ENCODE results near the gene MLLT1. TPM values are rescaled to one million over a fixed set of nuclear protein-coding genes. Genes with fewer than 3 reads are reported as not detected.

MLLT1 gene
- total RNA-seq, 4 donors from 2014 or later = 13.9 to 37.7 (median 24.4) TPM

- Histone ChIP-seq H3K36me3 (no peaks in the 10 kb centered on the region), H3K27ac (no peak overlapping the region), H3K4me3 (no peak overlapping the region), H3K9me3 (no peaks in the 10 kb centered on the region), H3K4me1 (peaks cover 11 to 13% of the 10 kb centered on the region in 2 donors), H3K27me3 (no peaks in the 10 kb centered on the region)
- intact Hi-C loops (cut with DNase I; ENCODE audit: low total_unique reads) = loop anchor here (5.0 kb wide), 2 partner anchors 176 to 219 kb away; partner anchors contain the start of genes ALKBH7 and RANBP3
- in situ Hi-C loops (cut with MboI; ENCODE audit: low sequenced_read_pairs in 4 of 4) = no loop called here
- TF ChIP-seq POLR2A (IDR thresholded peaks at IDR 0.05) = no peak
- TF ChIP-seq CTCF (IDR thresholded peaks at IDR 0.05 in 4 of 5, conservative IDR thresholded peaks at IDR 0.05 in 1 of 5) = no peak
- no peak for DNase-seq
- no peak for ATAC-seq
Measured at GRCh38 chr19:6196361-6196760, 83.4 kb downstream of the MLLT1 start.

GRCh38 chr19:6188811-6189210 lies 91.0 kb downstream of the MLLT1 start:
- DNase-seq (no peak), ATAC-seq (no peak)
- Histone ChIP-seq H3K4me3 (no peak overlapping the region), H3K9me3 (no peaks in the 10 kb centered on the region), H3K36me3 (no peaks in the 10 kb centered on the region), H3K27me3 (no peaks in the 10 kb centered on the region), H3K27ac (no peak overlapping the region), H3K4me1 (no peaks in the 10 kb centered on the region)
- intact Hi-C loops (cut with DNase I; ENCODE audit: low total_unique reads) = no loop called here
- in situ Hi-C loops (cut with MboI; ENCODE audit: low sequenced_read_pairs in 4 of 4) = no loop called here
- TF ChIP-seq POLR2A (IDR thresholded peaks at IDR 0.05) = no peak
- TF ChIP-seq CTCF (IDR thresholded peaks at IDR 0.05 in 4 of 5, conservative IDR thresholded peaks at IDR 0.05 in 1 of 5) = no peak

DNA sequence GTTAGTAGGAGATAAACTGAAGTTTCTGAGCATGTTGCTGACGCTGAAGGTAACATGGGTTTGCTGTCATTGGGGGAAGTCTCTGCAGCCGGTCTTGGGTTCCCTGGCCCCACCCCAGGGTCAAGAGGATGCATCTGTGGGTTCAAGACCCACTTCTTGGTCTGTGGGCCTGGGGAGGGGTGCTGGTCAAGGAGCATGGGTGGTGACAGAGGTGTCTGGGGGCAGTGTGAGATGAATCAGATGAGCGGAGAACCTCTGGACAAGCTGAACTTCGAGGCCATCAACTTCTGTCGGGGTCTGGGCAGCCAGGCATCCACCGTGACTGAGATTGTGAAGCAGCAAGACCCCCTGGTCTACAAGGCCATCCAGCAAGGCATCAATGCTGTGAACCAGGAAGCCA lies 92.4 kb downstream of the MLLT1 start:
- TF ChIP-seq POLR2A (IDR thresholded peaks at IDR 0.05) = no peak
- no peak for TF ChIP-seq CTCF (IDR thresholded peaks at IDR 0.05 in 4 of 5, conservative IDR thresholded peaks at IDR 0.05 in 1 of 5)
- in situ Hi-C loops (cut with MboI; ENCODE audit: low sequenced_read_pairs in 4 of 4) = no loop called here
- H3K27ac ChIP-seq = no peak overlapping the region
- no peaks in the 10 kb centered on the region for H3K9me3 ChIP-seq
- peaks cover 5 to 7% (median 6%) of the 10 kb centered on the region in 3 donors for H3K27me3 ChIP-seq
- no peaks in the 10 kb centered on the region for H3K4me1 ChIP-seq
- H3K4me3 ChIP-seq = no peak overlapping the region
- intact Hi-C loops (cut with DNase I; ENCODE audit: low total_unique reads) = no loop called here
- no peaks in the 10 kb centered on the region for H3K36me3 ChIP-seq
- ATAC-seq (no peak), DNase-seq (no peak)

DNA sequence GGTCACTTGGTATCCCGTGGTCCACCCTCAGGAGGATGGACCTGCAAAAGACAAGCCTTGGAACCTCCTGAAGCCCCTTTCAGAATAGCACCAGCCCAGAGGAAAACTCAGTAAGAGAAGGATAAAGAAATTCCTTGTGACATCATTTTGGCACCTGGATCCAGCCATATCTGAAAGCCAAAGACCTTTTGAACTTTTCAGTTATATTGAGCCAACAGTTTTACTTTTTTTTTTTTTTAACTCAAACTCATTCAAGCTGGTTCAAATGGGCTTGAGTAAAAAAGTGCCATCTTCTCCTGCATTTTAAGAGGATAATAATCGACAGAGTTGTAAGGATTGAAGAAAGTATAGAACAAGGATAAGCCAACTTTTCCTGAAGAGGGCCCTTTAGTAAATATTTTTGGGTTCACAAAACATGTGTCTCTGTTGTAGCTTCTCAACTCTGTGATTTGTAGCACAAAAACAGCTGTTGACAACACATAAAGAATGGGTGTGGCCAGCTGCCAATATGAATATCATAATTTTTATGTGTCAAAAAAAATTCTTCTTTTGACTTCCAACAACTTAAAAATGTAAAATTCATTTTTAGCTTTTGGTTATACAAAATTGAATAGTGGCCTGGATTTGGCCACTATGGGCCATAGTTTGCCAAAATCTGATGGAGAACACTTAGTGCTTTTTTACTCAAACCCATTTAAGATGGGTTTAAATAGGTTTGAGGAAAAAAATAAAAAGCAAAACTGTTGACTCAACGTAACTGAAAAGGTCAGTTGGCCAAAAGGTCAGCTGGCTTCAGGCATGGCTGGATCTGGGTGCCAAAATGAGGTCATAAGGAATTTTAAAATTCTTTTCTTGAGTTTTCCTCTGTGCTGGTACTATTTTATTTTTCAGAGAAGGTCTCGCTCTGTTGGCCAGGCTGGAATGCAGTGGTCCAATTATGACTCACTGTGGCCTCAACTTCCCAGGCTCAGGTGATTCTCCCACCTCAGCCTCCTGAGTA lies 93.6 kb downstream of the MLLT1 start:
- Histone ChIP-seq H3K27ac (no peak overlapping the region), H3K9me3 (no peaks in the 10 kb centered on the region), H3K36me3 (no peaks in the 10 kb centered on the region), H3K4me1 (no peaks in the 10 kb centered on the region), H3K4me3 (no peak overlapping the region), H3K27me3 (peaks cover 9 to 15% (median 10%) of the 10 kb centered on the region in 3 donors)
- no peak for TF ChIP-seq POLR2A (IDR thresholded peaks at IDR 0.05)
- no peak for TF ChIP-seq CTCF (IDR thresholded peaks at IDR 0.05 in 4 of 5, conservative IDR thresholded peaks at IDR 0.05 in 1 of 5)
- DNase-seq = no peak
- in situ Hi-C loops (cut with MboI; ENCODE audit: low sequenced_read_pairs in 4 of 4) = no loop called here
- intact Hi-C loops (cut with DNase I; ENCODE audit: low total_unique reads) = no loop called here
- ATAC-seq = no peak

All from gastrocnemius medialis (tissue), 4 donors.